HCT116 (cell line): ENCODE data around the gene PRPF40A. TPM values are rescaled to one million over a fixed set of nuclear protein-coding genes. Genes with fewer than 3 reads are reported as not detected.

Experiments used
- ATAC-seq: fragments of 200-7000 bp; cut with Tn5 transposase; 2 replicates; pipeline ENCODE4 v1.9.1; 2020; ENCODE audit warnings: mild to moderate bottlenecking, moderate library complexity
- BruUV-seq: library from RNA; stranded (reverse); fragments of 400-500 nt; replicated peaks from 2 replicates; lab custom pipeline; 2021; lab: Mats Ljungman, UMichigan
- CTCF ChIA-PET: fragments of 300-600 bp; sonication (Branson Sonifier 250); formaldehyde crosslinking; loops from one replicate; lab custom pipeline; 2021; ENCODE audit warnings: antibody characterized with exemption; lab: Charles Lee
- POLR2A ChIA-PET: fragments of 300-600, 350-600 bp; sonication (Branson Sonifier 250); formaldehyde crosslinking; loops from one replicate; lab custom pipeline; 2021; ENCODE audit warnings: antibody characterized with exemption; lab: Charles Lee
- RAD21 ChIA-PET, 2 experiments: fragments of 300-600 bp; sonication (Branson Sonifier 250); formaldehyde crosslinking; loops; one replicate each; lab custom pipeline; 2023; ENCODE audit warnings: low total read pairs in 2 of 2; ENCODE audit not compliant: uncharacterized antibody in 2 of 2, unreplicated experiment in 2 of 2, low non-redundant PET in 1 of 2; lab: Charles Lee
- DNase-seq: peaks from one replicate; pipeline ENCODE4 v3.0.0-alpha.2; 2010; ENCODE audit warnings: low read depth, low spot score
- H2AFZ ChIP-seq: fragments of 200-600 bp; shearing (Covaris generic), sonication (generic); 2 replicates; pipeline ENCODE4 v1.6.1; 2017; ENCODE audit warnings: low read depth, mixed run types, mixed read lengths, antibody characterized with exemption, low read length; ENCODE audit not compliant: poor library complexity, severe bottlenecking
- H3K27ac ChIP-seq: 2 replicates; pipeline ENCODE4 v1.5.1; 2012; ENCODE audit warnings: low read depth, low read length
- H3K27me3 ChIP-seq: fragments of 200-600 bp; sonication (generic); 2 replicates; pipeline ENCODE4 v1.6.1; 2016; ENCODE audit warnings: mixed run types, low read length, mixed read lengths; ENCODE audit not compliant: insufficient read depth
- H3K36me3 ChIP-seq, 2 experiments: fragments of 200-500 bp in 1 of 2; fragments of 200-600 bp in 1 of 2; sonication (Bioruptor generic) in 1 of 2; sonication (generic) in 1 of 2; 2 replicates each; pipeline versions ENCODE4 v1.5.1 to v1.6.1; 2014 to 2016; ENCODE audit warnings: low read length in 2 of 2, inconsistent platforms in 1 of 2, mixed read lengths in 1 of 2, mixed run types in 1 of 2; ENCODE audit not compliant: insufficient read depth in 2 of 2, control insufficient read depth in 1 of 2
- H3K4me1 ChIP-seq, 2 experiments: fragments of 200-600 bp in 1 of 2; sonication (generic) in 1 of 2; 2 replicates each; pipeline versions ENCODE4 v1.5.1 to v1.6.1; 2012 to 2017; ENCODE audit warnings: low read length in 2 of 2, inconsistent platforms in 1 of 2, mild to moderate bottlenecking in 1 of 2, mixed read lengths in 1 of 2, mixed run types in 1 of 2, moderate library complexity in 1 of 2; ENCODE audit not compliant: insufficient read depth in 2 of 2, control insufficient read depth in 1 of 2
- H3K4me2 ChIP-seq: fragments of 200-600 bp; sonication (generic); 2 replicates; pipeline ENCODE4 v1.6.1; 2017; ENCODE audit warnings: mixed run types, low read length, mixed read lengths
- H3K4me3 ChIP-seq, 2 experiments: fragments of 200-600 bp in 1 of 2; sonication (generic) in 1 of 2; replicated peaks in 1 of 2; 2 replicates each; pipeline ENCODE4 v1.5.1; 2011 to 2016; ENCODE audit warnings: low read length in 2 of 2, control low read depth in 1 of 2, low read depth in 1 of 2, mild to moderate bottlenecking in 1 of 2, mixed read lengths in 1 of 2, mixed run types in 1 of 2
- H3K79me2 ChIP-seq: fragments of 200-600 bp; sonication (generic); 2 replicates; pipeline ENCODE4 v1.6.1; 2017; ENCODE audit warnings: mild to moderate bottlenecking, mixed run types, low read length, moderate library complexity, mixed read lengths; ENCODE audit not compliant: insufficient read depth
- H3K9ac ChIP-seq: fragments of 200-600 bp; sonication (generic); 2 replicates; pipeline ENCODE4 v1.6.1; 2016; ENCODE audit warnings: low read length, mixed read lengths
- H3K9me2 ChIP-seq: fragments of 200-600 bp; sonication (generic), shearing (Covaris generic); 2 replicates; pipeline ENCODE4 v1.6.1; 2017; ENCODE audit warnings: mixed run types, mild to moderate bottlenecking, moderate library complexity; ENCODE audit not compliant: insufficient read depth
- H3K9me3 ChIP-seq, 2 experiments: fragments of 200-500 bp in 1 of 2; fragments of 200-600 bp in 1 of 2; sonication (Bioruptor generic) in 1 of 2; sonication (generic) in 1 of 2; 2 replicates each; pipeline ENCODE4 v1.6.1; 2014 to 2017; ENCODE audit warnings: low read length in 2 of 2, mixed read lengths in 2 of 2, inconsistent platforms in 1 of 2, low read depth in 1 of 2, mild to moderate bottlenecking in 1 of 2, mixed run types in 1 of 2, moderate library complexity in 1 of 2; ENCODE audit not compliant: control insufficient read depth in 1 of 2, insufficient read depth in 1 of 2
- H4K20me1 ChIP-seq: fragments of 200-600 bp; sonication (generic), shearing (Covaris generic); 2 replicates; pipeline ENCODE4 v1.6.1; 2017; ENCODE audit warnings: mixed run types, mild to moderate bottlenecking, moderate library complexity; ENCODE audit not compliant: insufficient read depth
- CBX3 ChIP-seq: IDR thresholded peaks from 2 replicates; pipeline ENCODE4 v1.6.1; 2012; ENCODE audit warnings: low read depth
- CEBPB ChIP-seq: IDR thresholded peaks from 2 replicates; pipeline ENCODE4 v1.6.1; 2012; ENCODE audit warnings: low read depth
- CTCF ChIP-seq, 3 experiments: fragments of 200-600 bp in 1 of 3; sonication (generic) in 1 of 3; IDR thresholded peaks in 2 of 3; conservative IDR thresholded peaks in 1 of 3; 2 replicates each; pipeline ENCODE4 v1.5.1; 2012 to 2017; ENCODE audit warnings: low read depth in 2 of 3, low read length in 2 of 3, antibody characterized with exemption in 1 of 3, borderline replicate concordance in 1 of 3, control low read depth in 1 of 3, mild to moderate bottlenecking in 1 of 3, mixed read lengths in 1 of 3, mixed run types in 1 of 3, moderate library complexity in 1 of 3; ENCODE audit not compliant: insufficient read depth in 1 of 3
- EGR1 ChIP-seq: IDR thresholded peaks from 2 replicates; pipeline ENCODE4 v1.6.1; 2012; ENCODE audit warnings: low read depth
- ELF1 ChIP-seq: IDR thresholded peaks from 2 replicates; pipeline ENCODE4 v1.6.1; 2012; ENCODE audit warnings: low read depth, borderline replicate concordance
- EZH2 ChIP-seq: fragments of 200-600 bp; sonication (generic); IDR thresholded peaks from 2 replicates; pipeline ENCODE4 v1.6.1; 2017; ENCODE audit warnings: antibody characterized with exemption, mixed run types
- EZH2phosphoT487 ChIP-seq: fragments of 200-600 bp; IDR thresholded peaks from 2 replicates; pipeline ENCODE4 v1.6.1; 2018; ENCODE audit warnings: antibody characterized with exemption, borderline replicate concordance
- JUND ChIP-seq: IDR thresholded peaks from 2 replicates; pipeline ENCODE4 v1.6.1; 2012
- POLR2A ChIP-seq: IDR thresholded peaks from 2 replicates; pipeline ENCODE4 v1.7.0; 2011; ENCODE audit warnings: borderline replicate concordance; ENCODE audit not compliant: insufficient read depth, insufficient read length; ENCODE audit errors: extremely low read depth
- POLR2AphosphoS5 ChIP-seq: IDR thresholded peaks from 2 replicates; pipeline ENCODE4 v1.6.1; 2011; ENCODE audit warnings: mild to moderate bottlenecking, low read depth, low read length, moderate library complexity
- REST ChIP-seq: IDR thresholded peaks from 2 replicates; pipeline ENCODE4 v1.6.1; 2012; ENCODE audit warnings: low read depth
- SP1 ChIP-seq: IDR thresholded peaks from 2 replicates; pipeline ENCODE4 v1.6.1; 2012; ENCODE audit warnings: low read depth
- SRF ChIP-seq: IDR thresholded peaks from 2 replicates; pipeline ENCODE4 v1.6.1; 2012; ENCODE audit warnings: low read depth
- ZFX ChIP-seq: fragments of 450-650 bp; IDR thresholded peaks from 2 replicates; pipeline ENCODE4 v1.6.1; 2017
- ZNF274 ChIP-seq: fragments of 200-500 bp; sonication (Bioruptor generic); IDR thresholded peaks from 2 replicates; pipeline ENCODE4 v1.6.1; 2014; ENCODE audit warnings: mild to moderate bottlenecking, low read depth, low read length, inconsistent platforms
- intact Hi-C: fragments of 100-400 bp; cut with micrococcal nuclease; formaldehyde crosslinking; loops from 2 replicates; pipeline ENCODE4 v1.10.0; 2022
- total RNA-seq: library from RNA; stranded (reverse); gene quantifications from one replicate; pipeline ENCODE4 v1.2.1, GENCODE V29; 2021; ENCODE audit not compliant: unreplicated experiment
- TF ChIP-seq, protein P1 (sequence below): IDR thresholded peaks from 2 replicates; pipeline ENCODE4 v1.6.1; 2012

PRPF40A gene
- total RNA-seq, 1 experiment from 2014 or later, result 171 TPM

DNA sequence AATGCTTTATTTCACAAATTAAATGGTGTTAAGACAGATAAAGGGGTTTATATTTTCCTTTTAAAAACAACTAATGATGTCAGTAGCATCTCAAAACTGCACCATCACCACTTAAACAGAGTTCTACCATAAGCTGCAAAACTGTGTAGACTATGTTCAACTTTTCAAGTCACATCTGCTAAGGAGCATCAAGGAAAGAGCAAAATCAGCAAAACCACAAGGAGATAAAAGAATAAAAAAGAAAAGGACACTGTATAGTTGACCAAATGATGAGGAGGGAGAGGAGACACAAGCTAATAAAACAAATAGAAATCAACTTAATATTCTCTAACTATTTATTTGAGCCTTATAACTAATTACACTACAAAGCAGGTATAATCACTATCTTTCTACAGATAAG is 33.9 kb downstream of the PRPF40A start:
- ChIA-PET POLR2A (no interaction called here), CTCF (no interaction called here), RAD21 (no interaction called here)
- Histone ChIP-seq H3K4me2 (no peak overlapping the region), H3K79me2 (peaks cover 85% of the 10 kb centered on the region), H3K9me3 (no peaks in the 10 kb centered on the region), H3K9me2 (no peaks in the 10 kb centered on the region), H3K4me3 (no peak overlapping the region), H3K4me1 (no peaks in the 10 kb centered on the region), H3K27me3 (no peaks in the 10 kb centered on the region), H3K9ac (no peak overlapping the region), H3K27ac (no peak overlapping the region), H3K36me3 (peaks cover 19 to 20% of the 10 kb centered on the region in 2 experiments), H4K20me1 (peaks cover 29% of the 10 kb centered on the region; the same call in 1 of the 2 replicates), H2AFZ (no peak overlapping the region)
- DNase-seq (no peak), ATAC-seq (no peak)
- intact Hi-C loops, result no loop called here
- TF ChIP-seq CBX3 (no peak), ZFX (no peak), ELF1 (no peak), EGR1 (no peak), SP1 (no peak), SRF (no peak), ZNF274 (no peak), EZH2 (no peak), JUND (no peak), EZH2phosphoT487 (no peak), POLR2A (no peak), CEBPB (no peak), REST (no peak), POLR2AphosphoS5 (no peak), CTCF (IDR thresholded peaks at IDR 0.05 in 2 of 3, conservative IDR thresholded peaks at IDR 0.05 in 1 of 3; ENCODE audit: borderline replicate concordance in 1 of 3, insufficient read depth in 1 of 3, low read depth in 2 of 3, low read length in 2 of 3) (no peak)
- TF ChIP-seq, protein P1, sequence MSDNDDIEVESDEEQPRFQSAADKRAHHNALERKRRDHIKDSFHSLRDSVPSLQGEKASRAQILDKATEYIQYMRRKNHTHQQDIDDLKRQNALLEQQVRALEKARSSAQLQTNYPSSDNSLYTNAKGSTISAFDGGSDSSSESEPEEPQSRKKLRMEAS, result no peak
- no TSS peak for BruUV-seq
